ENCODE measurements around the gene PDE10A. TPM values are rescaled to one million over a fixed set of nuclear protein-coding genes. Genes with fewer than 3 reads are reported as not detected.

Gene PDE10A
- total RNA-seq, 4 donors from 2014 or later: 3.5 to 10.0 (median 6.2) TPM

DNA sequence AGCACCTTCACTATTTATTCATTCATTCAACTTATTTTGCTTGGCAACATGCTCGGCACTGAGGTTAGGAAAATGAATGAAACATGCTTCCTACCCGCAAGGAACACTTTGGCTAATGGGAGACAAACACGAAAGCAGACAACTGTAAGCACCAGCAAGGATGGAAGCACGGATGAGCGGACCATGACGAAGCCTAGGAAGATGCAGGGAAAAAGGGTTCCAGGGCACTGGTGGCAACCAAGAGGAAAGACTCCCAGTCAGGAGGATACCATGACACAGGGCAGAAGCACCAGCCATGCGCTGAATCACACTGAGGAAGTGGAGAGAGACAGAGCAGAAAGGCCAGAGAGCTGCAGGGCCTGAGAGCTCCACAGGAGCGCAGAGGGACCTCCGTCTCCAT lies 9.8 kb downstream of the PDE10A start:
- Histone ChIP-seq H3K27ac (no peak overlapping the region), H3K4me1 (peaks cover 0 to 4% (median 0%) of the 10 kb centered on the region in 4 donors), H3K4me3 (no peak overlapping the region), H3K9me3 (no peaks in the 10 kb centered on the region), H3K27me3 (peaks cover 0 to 13% of the 10 kb centered on the region in 2 donors), H3K36me3 (no peaks in the 10 kb centered on the region)
- TF ChIP-seq POLR2A (IDR thresholded peaks at IDR 0.05) (no peak), EP300 (IDR thresholded peaks at IDR 0.05) (no peak)
- TF ChIP-seq, protein P1, sequence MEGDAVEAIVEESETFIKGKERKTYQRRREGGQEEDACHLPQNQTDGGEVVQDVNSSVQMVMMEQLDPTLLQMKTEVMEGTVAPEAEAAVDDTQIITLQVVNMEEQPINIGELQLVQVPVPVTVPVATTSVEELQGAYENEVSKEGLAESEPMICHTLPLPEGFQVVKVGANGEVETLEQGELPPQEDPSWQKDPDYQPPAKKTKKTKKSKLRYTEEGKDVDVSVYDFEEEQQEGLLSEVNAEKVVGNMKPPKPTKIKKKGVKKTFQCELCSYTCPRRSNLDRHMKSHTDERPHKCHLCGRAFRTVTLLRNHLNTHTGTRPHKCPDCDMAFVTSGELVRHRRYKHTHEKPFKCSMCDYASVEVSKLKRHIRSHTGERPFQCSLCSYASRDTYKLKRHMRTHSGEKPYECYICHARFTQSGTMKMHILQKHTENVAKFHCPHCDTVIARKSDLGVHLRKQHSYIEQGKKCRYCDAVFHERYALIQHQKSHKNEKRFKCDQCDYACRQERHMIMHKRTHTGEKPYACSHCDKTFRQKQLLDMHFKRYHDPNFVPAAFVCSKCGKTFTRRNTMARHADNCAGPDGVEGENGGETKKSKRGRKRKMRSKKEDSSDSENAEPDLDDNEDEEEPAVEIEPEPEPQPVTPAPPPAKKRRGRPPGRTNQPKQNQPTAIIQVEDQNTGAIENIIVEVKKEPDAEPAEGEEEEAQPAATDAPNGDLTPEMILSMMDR (IDR thresholded peaks at IDR 0.05): no peak
- DNase-seq (ENCODE audit: low spot score in 2 of 2): no peak
- WGBS, 2 donors: 71 to 78% methylated on average over 9 of the region's 9 CpGs

DNA sequence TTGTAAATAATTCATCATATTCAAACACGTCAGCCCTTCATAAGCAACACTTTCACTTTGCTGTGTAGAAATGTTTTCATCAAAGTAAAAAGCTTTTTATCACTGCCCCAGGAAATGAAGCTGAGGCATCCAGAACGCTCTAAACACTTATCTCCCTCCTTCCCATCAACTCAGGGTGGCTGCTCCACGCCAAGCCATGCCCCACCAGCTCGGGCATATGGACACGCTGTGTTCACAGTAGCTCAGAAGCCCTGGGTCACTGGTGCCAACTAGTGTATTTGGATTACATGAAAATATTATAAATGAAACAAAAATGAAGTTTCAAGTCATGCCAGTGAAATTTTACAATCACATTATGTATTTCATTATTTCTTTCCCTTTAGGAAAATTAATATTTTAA lies 10.3 kb downstream of the PDE10A start:
- TF ChIP-seq EP300 (IDR thresholded peaks at IDR 0.05): no peak
- H3K4me1 ChIP-seq: peaks cover 0 to 4% (median 0%) of the 10 kb centered on the region in 4 donors
- no peak overlapping the region for H3K27ac ChIP-seq
- 58 to 70% methylated on average over 5 of the region's 5 CpGs for WGBS, 2 donors
- H3K27me3 ChIP-seq: peaks cover 0 to 10% of the 10 kb centered on the region in 2 donors
- no peaks in the 10 kb centered on the region for H3K9me3 ChIP-seq
- DNase-seq (ENCODE audit: low spot score in 2 of 2): no peak
- H3K36me3 ChIP-seq: no peaks in the 10 kb centered on the region
- H3K4me3 ChIP-seq: no peak overlapping the region

DNA sequence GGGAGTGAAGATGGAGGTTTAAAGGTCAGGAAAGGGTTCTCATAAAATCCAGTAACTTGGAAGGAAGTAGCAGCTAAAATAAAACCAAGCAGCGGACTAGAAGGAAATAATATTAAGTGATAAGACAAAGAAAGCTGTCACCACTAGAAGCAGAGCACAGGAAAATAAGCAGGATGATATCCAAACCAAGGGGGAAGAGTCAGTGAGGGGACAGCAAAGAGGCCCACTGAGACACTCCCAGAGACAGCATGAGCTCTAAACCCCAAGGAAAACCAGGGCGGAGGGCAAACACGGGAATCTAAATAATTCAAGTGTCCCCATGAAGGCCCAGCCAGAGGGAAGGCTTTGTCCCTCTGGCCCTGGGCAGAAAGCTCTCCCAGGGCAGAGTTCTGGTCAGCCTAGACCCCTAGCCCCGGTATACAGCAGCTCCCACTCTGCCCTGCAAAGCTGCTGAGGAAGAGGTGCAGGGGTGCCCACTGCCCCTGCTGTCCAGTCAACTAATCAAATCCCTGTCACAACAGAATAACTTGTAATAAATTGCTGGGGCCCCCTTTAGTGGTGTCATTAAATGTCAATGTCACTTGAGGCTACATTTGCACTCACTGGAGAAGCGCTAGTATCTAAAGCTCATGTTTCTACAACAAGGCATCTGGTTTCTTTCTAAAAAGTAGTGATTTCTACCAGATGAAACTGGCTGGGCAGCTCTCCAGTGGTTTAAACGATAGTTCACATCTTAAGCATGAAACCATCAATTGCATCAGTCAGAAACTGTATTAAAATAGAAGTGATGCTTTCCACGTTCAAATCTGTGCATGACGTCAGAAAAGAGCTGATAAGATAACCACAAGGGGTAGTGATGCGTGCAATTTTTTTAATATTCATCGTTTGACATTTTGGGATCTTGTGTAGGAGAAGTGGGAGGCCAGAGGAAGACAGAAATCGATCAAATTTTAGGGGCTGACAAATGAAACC lies 13.6 kb downstream of the PDE10A start:
- no peak overlapping the region for H3K4me3 ChIP-seq
- no peak for TF ChIP-seq EP300 (IDR thresholded peaks at IDR 0.05)
- TF ChIP-seq, protein P1 (IDR thresholded peaks at IDR 0.05): no peak
- TF ChIP-seq POLR2A (IDR thresholded peaks at IDR 0.05): no peak
- peaks cover 0 to 4% of the 10 kb centered on the region in 2 donors for H3K27me3 ChIP-seq
- H3K4me1 ChIP-seq: peaks cover 0 to 4% (median 0%) of the 10 kb centered on the region in 4 donors
- H3K27ac ChIP-seq: no peak overlapping the region
- no peak for DNase-seq (ENCODE audit: low spot score in 2 of 2)
- no peaks in the 10 kb centered on the region for H3K36me3 ChIP-seq
- 59 to 63% methylated on average over 11 of the region's 11 CpGs for WGBS, 2 donors
- H3K9me3 ChIP-seq: no peaks in the 10 kb centered on the region

- no peaks in the 10 kb centered on the region for H3K36me3 ChIP-seq
- no peaks in the 10 kb centered on the region for H3K4me1 ChIP-seq
- TF ChIP-seq, protein P1 (IDR thresholded peaks at IDR 0.05): no peak
- TF ChIP-seq POLR2A (IDR thresholded peaks at IDR 0.05): no peak
- no peak for TF ChIP-seq EP300 (IDR thresholded peaks at IDR 0.05)
- peaks cover 0 to 4% of the 10 kb centered on the region in 2 donors for H3K27me3 ChIP-seq
- H3K27ac ChIP-seq: no peak overlapping the region
- H3K9me3 ChIP-seq: no peaks in the 10 kb centered on the region
- DNase-seq (ENCODE audit: low spot score in 2 of 2): no peak
- no peak overlapping the region for H3K4me3 ChIP-seq
- WGBS, 2 donors: 66 to 72% methylated on average over 6 of the region's 6 CpGs
Observed at GRCh38 chr6:165647041-165647440, 16.0 kb downstream of the PDE10A start.

GRCh38 chr6:165645919-165646318 lies 17.1 kb downstream of the PDE10A start:
- H3K27ac ChIP-seq: no peak overlapping the region
- 80 to 83% methylated on average over 6 of the region's 6 CpGs for WGBS, 2 donors
- no peaks in the 10 kb centered on the region for H3K9me3 ChIP-seq
- H3K27me3 ChIP-seq: peaks cover 0 to under 1% of the 10 kb centered on the region in 2 donors
- TF ChIP-seq EP300 (IDR thresholded peaks at IDR 0.05): no peak
- H3K36me3 ChIP-seq: no peaks in the 10 kb centered on the region
- H3K4me3 ChIP-seq: no peak overlapping the region
- no peak for DNase-seq (ENCODE audit: low spot score in 2 of 2)
- no peaks in the 10 kb centered on the region for H3K4me1 ChIP-seq

- TF ChIP-seq EP300 (IDR thresholded peaks at IDR 0.05) (no peak), POLR2A (IDR thresholded peaks at IDR 0.05) (no peak)
- TF ChIP-seq, protein P1 (IDR thresholded peaks at IDR 0.05): no peak
- WGBS, 2 donors: 90 to 93% methylated on average over 15 of the region's 15 CpGs
- Histone ChIP-seq H3K4me1 (no peaks in the 10 kb centered on the region), H3K27me3 (no peaks in the 10 kb centered on the region), H3K4me3 (no peak overlapping the region), H3K27ac (no peak overlapping the region), H3K36me3 (no peaks in the 10 kb centered on the region), H3K9me3 (no peaks in the 10 kb centered on the region)
- no peak for DNase-seq (ENCODE audit: low spot score in 2 of 2)
Observed at GRCh38 chr6:165644586-165645266, 18.3 kb downstream of the PDE10A start.

All from tibial nerve (tissue), 4 donors.